ENCODE measurements around the gene CYFIP1.

The CYFIP1 gene

DNA sequence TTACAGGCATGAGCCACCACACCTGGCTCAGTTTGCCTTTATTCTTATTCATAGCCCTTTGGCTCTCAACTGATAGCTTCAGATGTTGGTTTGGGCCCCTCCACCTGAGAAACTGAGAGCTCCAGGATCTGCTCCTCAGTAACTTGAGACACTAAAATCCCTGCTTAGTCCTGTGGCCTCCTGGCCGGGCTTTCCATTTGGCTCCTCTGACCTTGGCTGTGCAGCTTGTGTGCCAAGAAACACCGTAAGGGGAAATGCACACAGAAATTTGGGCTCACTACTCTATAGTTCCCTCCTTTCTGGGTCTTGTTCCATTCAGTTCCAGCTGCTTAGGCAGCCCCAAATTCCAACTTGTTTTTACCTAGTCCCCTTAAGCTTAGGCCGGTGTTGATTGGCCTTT lies 116.8 kb downstream of the CYFIP1 start:
- no peak for DNase-seq

DNA sequence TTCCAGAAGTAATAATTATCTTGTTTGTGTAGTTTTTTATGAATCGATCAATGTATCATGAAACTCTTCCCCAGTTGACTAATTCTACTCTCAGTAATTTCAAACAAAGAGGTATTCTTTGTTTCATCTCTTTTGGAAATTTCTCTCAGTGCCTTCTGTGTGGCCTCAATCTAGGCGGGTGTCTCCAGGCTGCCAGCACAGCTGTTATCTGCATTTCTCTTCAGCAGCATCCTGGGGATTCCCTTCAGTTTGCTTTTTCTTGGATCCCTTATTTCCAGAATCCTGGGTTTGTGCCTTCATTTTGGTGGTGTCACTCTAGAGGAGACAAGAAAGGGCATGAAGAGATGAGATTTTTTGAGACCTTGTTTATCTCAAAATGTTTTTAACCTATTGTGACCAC lies 119.0 kb downstream of the CYFIP1 start:
- DNase-seq, result no peak

DNA sequence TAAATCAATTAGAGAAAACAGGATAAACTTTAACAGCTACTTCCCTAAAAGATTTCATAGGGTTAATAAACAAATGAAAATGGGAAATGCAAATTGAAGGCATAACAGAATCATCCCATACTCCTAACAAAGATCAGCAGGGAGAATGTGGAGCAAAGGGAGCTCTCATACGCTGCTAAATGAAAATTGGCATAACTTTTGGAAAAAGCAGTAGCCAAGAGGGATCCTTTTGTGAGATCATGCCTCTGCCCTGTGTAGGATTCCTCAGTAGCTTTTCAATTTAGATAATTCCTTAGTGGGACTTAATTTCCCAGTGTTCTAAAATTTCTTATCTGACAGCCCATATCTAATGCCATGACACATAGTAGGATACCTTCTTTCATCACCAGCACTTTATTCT lies 123.5 kb downstream of the CYFIP1 start:
- DNase-seq, result no peak

DNA sequence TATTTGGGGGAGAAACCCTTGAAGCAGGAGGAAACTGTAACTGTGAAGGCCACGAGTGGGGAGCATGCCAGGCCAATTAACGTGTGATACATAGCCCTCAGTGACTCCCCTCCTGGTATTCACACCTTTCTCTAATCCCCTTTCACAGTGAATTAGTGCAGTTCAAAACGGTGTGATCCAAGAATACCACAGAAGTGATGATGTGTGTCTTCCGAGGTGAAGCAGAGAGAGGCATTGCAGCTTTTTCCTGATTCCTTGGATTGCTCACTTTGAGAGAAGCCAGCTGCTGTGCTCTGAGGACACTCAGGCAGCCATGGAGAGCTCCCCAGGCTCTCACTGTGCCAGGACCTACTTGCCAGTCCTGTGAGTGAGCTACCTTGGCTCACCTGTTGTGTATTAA lies 124.4 kb downstream of the CYFIP1 start:
- DNase-seq, result no peak

DNA sequence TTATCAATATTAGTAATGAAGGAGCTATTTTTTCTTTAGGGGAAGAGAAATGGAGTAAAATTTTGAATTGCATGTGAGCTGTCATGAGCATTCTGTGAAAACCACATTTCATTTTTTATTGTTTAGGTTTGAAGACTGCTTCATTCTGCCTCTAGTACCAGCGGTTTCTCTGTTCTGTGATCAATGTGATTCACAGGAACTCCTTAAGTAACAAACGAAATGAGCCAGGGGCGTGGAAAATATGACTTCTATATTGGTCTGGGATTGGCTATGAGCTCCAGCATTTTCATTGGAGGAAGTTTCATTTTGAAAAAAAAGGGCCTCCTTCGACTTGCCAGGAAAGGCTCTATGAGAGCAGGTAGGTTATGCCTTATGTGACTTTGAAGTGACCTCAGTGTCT lies 128.7 kb downstream of the CYFIP1 start:
- DNase-seq, result no peak

DNA sequence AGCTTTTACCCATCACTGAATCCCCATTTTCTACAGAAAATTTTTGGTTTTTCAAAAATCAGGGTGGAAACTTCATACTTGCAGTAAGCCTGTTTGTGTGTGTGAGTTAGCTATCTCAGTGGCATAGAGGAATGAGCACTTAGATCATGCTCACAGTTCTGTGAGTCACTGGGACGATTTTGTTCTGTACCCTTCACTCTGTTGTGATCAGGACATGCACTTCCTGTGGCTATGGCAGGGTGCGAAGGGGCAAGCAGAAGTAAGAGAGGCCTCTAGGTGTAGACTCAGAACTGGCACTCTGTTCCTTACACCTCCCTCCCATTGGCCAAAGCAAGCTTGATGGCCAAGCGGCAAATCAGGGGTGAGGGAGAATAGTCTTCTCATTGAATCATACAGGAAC lies 130.1 kb downstream of the CYFIP1 start:
- DNase-seq, result no peak

DNA sequence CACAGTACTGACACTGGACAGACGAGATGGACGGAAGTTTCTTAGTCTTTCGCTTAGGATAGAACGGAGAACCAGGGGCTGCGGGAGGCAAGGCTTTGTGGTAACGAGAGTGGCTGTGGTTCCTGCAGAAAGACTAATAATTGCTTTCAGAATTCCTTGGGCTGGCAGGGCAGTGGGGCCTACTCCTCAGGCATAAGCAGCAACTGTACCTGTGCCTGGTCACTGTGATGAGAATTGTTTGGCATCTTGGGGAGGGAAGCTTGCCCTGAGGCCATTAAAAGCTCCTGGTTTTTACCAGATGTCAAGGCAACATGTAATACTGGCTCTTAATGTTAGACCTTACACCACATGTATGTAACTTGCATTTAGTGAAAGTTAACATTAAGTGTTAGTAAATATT lies 134.1 kb downstream of the CYFIP1 start:
- no peak for DNase-seq

DNA sequence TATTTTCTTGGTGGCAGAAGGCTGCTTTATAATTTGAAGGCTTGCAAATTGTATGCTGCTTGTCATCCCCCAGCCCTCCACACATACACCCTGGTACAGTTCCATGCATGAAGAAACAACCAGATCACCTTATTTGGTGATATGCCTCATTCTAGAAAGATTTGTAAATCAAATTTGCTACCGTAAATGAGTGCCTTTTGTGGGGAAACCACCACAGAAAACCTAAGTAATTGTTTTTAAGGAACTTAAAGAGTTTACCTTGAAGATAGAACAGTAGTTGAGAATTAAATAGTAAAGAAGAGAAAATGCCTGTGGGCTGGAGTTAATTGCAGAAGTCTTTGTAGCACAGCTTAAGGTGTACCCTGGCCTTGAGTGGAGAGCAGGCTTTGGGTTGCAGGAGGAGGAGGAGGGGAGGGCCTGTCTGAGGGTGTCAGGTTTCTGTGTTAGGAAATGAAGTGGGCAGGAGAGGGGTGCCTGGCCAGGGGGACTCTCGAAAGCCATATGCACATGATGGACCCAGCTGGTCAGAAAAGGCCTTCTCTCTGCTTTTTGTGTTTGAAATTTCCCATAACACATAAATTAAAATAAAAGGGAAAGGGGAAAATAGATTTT lies 134.8 kb downstream of the CYFIP1 start:
- DNase-seq, result no peak

DNA sequence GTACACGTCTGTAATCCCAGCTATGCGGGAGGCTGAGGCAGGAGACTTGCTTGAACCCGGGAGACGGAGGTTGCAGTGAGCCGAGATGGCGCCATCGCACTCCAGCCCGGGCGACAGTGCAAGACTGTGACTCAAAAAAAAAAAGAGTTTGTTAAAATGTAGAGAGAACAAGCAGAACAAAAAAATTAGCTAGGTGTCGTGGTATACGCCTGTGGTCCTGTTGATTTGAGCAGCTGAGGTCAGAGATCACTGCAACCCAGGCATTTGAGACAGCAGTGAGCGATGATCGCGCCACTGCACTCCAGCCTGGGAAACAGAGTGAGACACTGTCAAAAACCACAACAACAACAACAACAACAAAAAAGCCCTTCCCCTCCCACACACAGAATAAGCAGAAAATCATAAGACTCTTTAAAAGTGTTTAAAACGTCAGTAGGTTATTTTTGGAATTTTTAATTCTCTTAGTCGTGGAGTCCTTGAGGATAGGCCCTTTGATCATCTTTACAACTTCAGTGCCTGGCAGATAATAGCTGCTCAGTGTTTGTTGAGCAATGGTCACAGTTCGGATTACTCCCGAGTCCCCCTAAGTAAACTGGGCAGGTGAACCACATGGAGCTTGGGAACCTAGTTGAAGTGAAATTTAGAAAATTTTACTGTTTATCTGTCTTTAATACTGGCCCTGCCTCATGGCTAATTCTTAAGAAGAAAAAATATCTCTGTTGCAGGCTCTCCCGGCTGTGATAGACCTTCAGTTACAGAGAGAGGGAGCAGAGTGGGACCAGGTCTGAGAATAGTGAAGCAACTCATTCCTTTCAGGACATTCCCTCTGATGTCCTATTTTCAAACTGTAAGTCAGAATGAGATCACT lies 135.5 kb downstream of the CYFIP1 start:
- DNase-seq, result no peak

DNA sequence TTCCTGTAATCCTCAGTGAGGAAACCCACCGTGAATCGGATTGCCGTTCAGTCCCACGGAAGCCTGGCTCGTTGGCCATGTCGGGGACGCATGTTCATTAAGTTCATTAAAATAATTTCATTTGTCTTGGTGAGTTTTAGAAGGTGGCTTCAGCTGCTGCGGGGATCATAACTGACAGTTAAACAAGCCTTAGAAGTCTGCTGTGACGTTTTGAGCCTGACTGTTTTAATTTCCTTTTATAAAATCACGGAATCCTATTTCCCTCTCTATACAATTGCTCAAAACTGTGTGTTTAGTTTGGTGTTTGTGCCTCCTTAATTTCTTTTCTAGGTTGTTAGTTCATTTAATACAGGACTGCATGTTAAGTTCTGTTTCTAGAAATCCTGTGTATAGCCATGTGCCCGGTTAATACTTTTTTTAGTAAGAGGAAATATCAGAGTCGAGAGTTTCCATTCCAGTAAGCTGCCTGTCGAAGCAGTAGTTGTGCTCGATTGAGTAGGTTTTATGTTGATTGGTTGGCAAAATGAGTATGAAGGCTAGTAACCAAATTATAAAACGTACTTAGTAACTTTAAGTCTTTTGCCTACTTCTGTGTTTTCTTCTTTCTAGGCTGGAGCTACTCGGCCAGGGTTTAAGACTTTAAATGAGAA lies 141.0 kb downstream of the CYFIP1 start:
- DNase-seq, result no peak

DNA sequence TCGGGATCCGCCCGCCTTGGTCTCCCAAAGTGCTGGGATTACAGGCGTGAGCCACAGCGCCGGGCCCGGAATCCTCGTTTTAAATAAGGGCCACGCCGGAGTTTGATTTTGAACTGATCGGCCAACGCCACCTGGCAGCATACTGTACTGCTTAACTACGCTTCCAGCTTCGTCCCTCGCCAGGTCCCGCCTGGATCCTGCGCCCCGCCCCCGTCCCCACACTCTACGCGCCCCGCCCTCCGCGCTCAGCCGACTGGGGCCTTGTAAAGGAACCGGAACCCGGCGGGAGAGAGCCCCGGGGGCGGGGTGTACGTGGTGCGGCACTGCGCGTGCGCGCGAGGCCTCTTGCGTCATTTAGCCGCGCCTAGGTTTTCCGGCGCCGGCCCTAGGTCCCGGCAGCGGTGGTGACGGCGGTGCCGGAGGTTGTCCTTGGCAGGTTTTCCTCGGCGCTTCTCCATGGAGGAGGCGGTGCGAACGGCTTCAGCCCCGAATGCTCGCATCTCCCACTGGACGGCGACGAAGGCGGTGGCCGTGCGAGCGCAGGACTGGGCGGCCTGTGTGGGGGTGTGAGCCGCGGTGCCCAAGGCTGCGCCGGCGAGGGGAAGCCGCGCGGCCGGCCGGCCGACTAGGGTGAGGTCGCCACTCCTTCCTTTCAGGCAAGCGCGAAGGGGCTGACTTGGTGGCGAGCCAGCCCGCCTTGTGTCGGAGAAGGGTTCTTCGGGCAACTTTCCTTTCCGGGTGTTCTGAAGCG lies 141.7 kb downstream of the CYFIP1 start, which contains the start of gene NIPA2:
Gene NIPA2 (plus strand): TSS at position 375 of the 751 bp plus-strand sequence. CDS start 13,066 bp downstream, outside the sequence.
- DNase-seq, result peak; percentile 100

DNA sequence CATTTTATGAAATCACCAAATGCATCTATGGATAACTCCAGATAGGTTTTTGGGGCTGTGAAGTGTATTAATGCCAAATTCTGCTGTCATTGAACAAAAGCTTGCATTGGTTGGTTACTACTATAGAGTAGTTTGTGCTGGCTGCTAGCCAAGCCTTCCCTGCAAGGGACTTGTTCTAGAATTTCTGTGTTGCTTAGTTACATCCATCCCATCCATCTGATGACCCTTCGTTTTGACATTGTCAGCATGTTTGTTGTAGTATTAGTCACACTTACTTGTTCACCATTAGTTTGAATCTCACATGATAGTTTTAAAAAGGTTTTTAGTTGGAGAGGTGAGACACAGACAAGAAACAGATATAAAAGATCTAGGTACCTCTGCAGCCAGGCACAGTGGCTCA lies 148.7 kb downstream of the CYFIP1 start:
- no peak for DNase-seq

DNA sequence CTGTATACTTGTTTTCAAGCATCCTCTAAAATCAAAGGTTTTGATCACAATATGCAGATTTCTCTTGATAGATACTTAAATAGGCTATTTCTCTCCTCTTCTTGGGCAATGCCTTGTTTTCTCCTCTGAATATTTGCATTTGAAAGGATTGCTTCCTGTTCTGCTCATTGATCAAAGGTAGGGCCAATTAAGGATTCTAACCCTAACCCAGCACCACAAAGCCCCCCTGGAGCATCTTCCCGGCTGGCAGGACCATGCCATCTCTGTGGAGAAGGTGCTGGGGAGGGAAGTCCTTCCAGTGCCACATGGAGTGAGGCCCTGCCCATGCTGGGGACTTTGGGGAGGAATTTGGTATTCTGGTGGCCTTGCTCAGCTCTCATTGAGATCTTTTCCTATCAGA lies 153.0 kb downstream of the CYFIP1 start:
- no peak for DNase-seq

DNA sequence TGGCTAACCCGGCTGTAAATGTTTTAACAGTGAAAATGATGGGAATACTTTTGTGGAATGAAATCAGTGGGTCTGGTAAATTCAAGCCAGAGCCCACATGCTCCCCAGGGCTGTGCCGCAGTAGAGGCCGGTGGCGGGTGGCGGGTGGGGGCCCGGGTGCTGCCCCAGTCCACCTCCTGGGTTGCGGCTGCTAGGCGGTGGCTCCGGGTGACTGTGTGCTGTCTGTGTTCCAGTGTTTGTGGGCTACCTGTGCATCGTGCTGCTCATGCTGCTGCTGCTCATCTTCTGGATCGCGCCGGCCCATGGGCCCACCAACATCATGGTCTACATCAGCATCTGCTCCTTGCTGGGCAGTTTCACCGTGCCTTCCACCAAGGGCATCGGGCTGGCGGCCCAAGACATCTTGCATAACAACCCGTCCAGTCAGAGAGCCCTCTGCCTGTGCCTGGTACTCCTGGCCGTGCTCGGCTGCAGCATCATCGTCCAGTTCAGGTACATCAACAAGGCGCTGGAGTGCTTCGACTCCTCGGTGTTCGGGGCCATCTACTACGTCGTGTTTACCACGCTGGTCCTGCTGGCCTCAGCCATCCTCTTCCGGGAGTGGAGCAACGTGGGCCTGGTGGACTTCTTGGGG lies 156.6 kb downstream of the CYFIP1 start:
- DNase-seq, result no peak

DNA sequence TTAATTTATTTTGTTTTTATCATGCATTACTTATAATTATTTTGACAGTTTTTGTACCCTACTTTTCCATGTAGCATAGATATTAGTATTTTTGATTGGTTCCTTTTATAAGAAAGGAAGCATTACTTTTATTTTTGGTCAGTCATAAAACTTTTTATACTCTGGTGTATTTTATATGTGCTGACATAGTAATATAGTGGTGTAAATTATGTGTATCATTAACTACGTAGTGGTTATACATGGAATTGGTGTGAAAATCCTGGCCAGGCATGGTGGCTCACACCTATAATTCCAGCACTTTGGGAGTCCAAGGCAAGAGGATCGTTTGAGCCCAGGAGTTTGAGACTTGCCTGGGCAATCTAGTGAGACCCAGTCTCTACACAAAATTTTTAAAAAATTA lies 160.5 kb downstream of the CYFIP1 start:
- DNase-seq, result no peak
